HG03064 (cell line): ENCODE data around the gene NOS1AP.

Experiments used
- ATAC-seq: cut with Tn5 transposase; IDR thresholded peaks from one replicate; pipeline ENCODE4 v1.9.1; 2021; ENCODE audit warnings: low read depth; ENCODE audit not compliant: unreplicated experiment

The NOS1AP gene

DNA sequence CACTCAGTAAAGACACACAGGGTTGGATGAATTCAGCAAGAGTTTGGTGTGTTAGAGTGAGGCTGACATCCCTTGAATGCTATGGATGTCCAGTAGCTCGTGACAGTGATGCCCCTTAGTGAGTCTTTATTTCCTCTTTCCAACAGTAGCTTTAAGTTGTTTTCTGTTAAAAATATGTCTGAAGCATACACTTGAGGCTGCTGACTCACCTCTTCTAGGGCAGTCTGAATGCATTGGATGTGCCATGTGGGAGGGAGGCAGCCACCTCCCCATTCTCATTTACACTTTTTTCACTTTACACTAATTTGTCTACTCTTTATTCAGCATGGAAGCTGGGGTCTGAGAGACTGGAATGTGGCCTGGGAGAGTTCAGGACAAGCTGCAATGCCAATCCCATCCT is 17.6 kb downstream of the NOS1AP start:
- no peak for ATAC-seq

DNA sequence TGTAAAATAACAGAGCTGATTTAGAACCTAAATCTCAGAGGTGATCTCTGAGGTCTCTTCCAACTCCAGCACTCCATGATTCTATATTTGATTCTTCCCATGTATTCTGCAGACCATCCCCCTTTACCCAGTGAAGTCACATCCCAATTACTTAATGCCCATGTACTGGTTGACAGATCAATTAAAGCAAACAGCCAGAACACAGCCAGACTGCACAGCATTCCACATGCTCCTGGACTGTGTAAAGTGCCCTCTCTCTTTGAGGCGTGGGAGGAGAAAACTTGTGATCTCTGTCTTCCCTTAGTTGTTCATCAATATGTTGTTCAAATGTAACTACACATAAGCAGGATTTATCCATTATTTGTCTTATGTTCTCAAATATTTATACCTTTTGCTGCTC is 18.1 kb downstream of the NOS1AP start:
- no peak for ATAC-seq

DNA sequence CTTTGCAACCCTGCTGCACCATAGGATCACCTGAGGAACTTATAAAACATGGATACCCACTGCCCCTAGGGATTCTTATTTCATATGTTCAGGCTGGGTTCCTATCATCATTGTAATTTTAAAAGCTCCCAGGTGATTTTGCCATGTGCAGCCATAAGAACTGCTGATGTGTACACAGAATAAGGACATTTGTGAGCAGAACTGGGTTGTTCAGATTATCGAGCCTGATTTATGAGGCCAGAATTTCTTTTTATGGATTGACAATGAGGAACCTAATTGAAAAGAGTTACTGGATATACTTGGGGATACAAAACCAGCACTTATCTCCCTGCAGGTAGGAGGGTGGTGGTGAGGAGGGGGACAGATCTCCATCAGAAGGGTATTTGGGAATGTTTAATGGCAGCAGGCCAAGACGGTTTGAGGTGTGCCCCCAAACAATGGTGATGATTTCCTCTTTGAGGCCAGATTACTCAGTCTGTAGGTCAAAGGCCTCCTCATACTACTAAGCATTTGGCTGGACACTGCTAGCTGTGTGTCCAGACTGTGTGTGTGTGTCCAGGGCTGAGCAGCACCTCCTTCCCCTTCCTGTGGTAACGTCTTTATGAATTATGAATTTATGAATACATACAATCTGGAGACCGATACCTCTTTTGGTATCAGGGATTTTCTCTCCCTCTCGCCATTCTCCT is 18.9 kb downstream of the NOS1AP start:
- no peak for ATAC-seq

DNA sequence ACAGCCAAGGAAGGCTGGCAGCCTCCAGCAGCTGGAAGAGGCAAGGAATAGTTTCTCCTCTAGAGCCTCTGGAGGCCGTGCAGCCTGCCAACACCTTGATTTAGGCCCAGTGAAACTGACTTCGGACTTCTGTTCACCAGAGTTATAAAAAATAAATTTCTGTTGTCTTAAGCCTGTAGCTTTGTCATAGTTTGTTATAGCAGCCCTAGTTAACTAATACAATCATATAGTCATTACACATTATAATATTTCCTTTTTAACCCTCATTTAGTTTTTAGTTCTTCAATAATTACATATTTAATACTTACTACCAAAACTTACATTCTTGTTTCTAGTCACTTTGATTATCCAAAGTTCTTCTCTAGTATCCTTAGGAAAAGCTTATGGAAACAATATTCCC is 20.3 kb downstream of the NOS1AP start:
- no peak for ATAC-seq

DNA sequence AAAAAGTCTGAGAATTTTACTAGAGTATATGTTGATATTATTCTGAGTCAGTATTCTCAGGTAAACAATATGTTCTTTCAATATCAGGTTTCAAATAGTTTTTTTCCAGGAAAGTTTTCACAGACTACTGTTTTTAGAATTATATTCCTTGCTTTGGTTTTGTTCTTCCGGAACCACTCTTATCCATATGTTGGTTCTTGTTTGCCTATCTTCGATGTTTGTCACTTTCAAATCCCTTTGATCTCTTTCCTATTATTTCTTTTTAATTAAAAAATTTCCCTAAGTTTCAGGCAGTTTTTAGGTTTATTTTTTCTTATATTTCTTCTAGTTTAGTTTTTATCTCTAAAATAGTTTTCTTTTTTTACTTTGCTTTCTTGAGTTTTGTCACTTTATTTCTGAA is 20.9 kb downstream of the NOS1AP start:
- no peak for ATAC-seq

DNA sequence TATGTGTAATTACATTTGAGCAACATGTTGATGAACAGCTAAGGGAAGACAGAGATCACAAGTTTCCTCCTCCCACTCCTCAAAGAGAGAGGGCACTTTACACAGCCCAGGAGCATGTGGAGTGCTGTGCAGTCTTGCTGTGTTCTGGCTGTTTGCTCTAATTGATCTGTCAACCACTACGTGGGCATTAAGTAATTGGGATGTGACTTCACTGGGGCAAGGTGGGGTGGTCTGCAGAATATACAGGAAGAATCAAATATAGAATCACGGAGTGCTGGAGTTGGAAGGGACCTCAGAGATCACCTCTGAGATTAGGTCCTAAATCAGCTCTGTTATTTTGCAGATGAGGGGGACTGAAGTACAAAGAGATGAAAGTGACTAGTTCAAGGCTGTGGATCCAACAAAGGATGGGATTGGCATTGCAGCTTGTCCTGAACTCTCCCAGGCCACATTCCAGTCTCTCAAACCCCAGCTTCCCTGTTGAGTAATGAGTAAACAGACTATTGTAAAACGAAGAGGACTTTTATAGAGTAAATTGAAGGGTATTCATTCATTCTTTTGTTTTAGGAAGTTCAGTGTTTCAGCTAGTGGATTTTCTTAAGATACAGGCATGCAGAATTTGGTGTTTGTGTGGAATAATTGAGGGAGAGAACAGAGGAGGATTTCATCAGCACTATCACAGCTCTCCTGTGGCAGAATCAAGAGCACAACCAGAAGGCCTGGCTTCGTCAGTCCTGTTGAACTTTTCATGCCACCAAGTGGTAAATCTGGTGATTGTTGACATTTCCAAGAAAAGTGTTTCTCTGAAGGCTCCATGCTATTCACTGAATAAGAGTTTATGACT is 22.4 kb downstream of the NOS1AP start:
- ATAC-seq: no peak

DNA sequence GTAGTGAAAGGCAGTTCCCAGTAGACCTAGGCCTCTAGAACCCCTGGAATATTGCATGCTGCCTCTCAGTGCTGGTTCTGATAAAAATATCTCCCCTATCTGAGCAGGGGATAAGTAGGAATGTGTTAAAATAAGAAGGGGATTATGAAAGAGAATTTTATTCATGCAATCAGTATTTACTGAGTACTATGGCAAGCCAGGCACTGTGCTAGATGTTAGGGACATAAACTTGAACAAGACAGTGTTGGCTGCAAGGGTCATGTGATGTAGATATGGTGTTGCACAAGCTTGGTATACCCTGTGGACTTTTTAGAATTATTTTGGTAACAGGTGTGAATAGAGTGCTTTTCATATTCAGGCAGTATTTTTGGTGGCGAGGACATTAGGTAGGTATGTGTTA is 23.6 kb downstream of the NOS1AP start:
- no peak for ATAC-seq

DNA sequence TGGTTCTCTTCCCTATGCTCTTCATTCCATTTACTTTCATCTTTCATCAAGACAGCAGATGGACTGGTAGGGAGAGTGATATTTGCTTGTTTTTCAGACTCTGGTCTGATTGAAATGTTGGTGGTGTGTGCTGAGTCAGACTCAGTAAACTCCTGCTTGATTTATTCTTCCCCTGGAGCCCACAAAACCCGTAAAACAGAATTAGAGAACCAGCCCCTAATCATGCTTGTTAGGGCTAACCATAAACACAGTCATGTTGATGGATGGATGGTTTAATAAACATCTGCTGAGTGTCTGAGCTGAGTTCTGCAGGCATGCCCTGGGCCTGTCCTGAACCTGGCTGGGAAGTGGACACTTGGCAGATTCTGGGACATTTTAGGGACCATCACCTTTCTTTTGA is 24.8 kb downstream of the NOS1AP start:
- ATAC-seq: no peak

DNA sequence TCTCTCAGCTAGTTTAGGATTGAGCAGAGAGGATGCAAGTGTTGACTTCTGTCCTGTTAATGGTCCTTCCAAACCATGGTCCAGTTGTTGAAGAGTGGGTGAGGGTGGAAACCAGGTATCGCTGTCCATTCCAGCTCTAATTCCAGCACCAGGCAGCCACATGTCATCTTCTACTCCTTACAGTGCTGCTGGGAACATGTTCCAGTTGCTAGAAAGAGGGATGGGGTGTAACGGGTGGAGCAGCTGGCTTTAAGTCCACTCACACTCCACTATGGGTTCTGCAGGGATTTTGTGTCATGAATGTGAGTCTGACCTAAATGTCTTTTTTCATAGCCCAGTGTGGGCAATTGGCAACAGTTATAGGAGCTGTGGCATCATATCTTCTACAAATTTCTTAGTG is 25.2 kb downstream of the NOS1AP start:
- no peak for ATAC-seq

DNA sequence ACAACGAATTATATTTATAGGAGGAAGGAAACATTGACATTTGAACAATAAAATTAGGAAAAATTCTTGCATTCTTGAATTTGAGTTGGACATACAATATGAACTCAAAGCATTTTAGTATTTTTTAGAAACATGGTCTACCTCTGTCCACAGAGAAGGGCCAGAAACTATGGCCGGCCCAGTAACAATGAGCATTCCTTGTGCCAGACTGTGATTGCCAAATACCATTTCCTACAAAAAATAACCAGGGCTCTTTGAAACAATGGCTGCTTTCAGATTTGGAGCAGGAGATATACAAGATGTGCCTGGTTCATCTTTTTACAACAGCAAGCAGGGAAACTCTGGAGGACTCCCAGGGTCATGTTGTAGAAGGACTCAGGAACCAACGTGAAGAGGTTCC is 38.4 kb downstream of the NOS1AP start:
- no peak for ATAC-seq

DNA sequence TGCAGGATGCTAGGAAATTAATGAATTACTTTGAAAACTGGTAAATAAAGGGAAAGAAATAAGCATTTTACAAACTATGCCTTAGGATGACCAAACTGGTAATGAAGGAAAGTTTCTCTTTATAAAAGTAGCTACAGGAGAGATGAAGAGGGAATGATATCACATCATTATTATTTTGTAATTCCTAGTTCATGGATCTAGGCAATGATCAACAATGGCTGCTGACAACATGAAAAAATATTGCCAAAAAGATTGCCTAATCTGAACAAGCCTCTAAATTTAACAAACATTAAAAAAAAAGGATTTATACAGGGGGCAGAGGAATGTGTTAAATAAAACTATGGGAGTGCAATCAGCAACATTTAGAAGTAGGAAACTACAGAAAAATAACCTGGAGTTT is 38.9 kb downstream of the NOS1AP start:
- no peak for ATAC-seq

DNA sequence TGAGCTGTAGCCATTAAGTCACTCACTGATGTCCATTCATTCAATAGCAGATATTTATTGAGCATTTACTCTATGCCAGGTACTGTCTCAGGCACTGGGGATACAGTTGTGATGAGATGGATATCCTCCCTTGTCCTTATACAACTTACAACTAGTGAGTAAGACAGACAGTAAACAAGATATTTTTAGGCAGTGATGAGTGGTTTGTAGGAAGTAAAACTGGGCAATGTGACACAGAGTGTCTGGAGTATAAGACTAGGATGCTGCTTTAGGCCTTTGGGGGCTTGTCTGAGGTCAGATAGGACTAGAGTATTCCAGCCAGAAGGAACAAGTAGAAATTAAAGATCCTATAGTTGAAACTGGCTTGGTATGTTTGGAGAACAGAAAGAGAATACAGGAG is 41.4 kb downstream of the NOS1AP start:
- no peak for ATAC-seq

DNA sequence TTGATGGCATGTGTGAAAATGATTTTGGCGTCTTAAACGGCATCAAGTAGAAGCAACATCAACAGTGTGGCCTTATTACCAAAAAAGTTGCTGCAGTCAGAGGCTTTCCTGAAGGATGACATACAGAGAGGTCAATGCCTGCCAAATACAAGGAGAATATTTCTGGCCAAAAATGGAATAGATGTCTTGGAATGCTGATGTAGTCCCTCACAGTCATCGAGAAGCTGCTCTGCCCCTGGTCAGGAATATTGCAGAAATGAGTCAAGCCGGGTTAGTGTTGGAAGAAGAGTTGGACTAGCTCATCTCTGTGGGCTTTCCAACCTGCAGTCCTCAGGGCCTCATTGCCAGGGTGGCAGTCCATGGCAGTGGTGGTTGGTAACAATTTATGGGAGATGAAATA is 42.1 kb downstream of the NOS1AP start:
- ATAC-seq: no peak

DNA sequence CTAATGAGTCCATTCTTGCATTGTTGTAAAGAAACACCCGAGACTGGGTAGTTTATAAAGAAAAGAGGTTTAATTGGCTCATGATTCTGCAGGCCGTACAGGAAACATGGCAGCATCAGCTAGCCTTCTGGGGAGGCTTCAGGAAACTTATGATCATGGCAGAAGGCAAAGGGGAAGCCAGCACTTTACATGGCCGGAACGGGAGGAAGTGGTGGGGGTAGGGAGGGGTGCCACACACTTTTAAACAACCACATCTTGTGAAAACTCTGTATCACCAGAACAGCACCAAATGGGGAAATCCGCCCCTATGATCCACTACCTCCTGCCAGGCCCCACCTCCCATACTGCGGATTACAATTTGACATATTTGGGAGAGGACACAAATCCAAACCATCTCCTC is 43.9 kb downstream of the NOS1AP start:
- no peak for ATAC-seq

DNA sequence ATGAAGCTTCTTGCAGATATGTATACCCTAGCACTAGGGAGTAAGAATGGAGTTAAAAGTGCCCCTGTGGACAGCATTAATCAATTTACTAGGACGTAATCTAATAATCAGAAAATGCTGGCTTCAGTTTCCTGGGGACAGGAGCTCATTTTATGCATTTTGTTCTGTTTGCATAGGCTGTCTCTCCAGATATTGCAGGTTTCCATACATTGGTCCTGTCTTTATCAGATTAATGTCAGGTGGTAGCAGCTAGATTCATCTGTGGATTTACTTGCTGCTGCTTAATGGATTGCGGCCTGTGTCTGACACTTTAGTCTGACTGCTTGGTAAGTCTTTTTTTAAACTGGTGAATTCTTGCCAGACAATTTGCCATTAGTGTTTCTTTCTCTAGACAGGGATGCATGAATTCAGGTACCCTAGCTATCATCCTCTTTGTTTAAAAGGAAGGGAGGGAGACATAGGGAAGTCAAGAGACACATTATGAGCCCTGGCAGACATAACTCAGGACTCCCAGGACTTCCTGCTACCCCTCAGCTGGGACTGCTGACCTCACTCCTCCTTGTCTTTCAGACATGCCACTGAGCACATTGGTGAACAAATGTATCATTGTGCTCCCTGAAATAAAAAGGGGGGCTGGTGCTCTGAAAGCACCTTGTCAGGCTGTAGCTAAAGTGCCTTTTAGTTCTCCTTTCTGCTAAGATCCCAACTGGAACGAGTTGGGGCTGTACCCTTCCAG is 47.7 kb downstream of the NOS1AP start:
- no peak for ATAC-seq

DNA sequence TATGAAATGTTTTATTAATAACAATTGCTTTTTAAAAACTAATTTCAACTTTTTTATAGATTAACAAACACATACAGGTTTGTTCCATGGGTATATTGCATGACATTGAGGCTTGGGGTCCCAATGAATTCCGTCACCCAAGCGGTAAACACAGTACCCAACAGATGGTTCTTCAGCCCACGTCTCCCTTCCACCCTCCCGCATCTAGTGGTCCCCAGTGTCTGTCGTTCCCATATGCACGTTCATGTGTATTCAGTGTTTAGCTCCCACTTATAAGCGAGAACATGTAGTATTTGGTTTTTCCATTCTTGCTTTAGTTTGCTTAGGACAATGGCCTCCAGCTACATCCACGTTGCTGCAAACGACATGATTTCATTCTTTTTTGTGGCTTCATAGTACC is 48.6 kb downstream of the NOS1AP start:
- no peak for ATAC-seq

DNA sequence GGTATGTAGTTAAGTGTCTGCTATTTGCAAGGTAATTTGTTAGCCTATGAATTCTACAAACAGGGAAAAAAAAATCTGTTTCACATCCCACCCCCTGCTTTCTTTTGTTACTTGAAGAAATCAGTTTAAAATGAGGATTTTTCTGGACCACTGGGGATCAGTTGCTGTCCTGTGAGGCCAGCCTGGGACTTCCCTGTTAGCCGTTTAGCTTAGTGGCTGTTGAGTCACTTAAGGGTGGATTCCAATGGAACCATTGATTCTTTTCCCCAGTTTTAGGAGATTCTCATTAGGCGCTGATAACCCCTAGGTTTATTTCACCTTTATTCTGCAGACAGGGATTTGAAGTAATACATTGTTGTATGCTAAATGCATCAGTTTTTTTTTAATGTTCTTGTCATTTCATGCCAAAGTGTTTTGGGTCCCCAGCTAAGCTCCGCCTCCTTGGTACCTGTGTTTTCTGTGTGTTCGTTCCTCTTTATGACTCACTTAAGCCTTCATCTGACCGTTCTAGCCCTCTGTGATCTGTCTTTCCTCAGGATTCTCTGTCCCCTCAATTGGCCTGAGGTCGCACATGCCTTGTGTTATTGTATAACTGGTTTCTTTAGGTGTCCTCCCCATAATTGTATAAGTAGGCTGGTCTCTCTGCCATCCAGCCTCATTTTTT is 59.3 kb downstream of the NOS1AP start:
- no peak for ATAC-seq

DNA sequence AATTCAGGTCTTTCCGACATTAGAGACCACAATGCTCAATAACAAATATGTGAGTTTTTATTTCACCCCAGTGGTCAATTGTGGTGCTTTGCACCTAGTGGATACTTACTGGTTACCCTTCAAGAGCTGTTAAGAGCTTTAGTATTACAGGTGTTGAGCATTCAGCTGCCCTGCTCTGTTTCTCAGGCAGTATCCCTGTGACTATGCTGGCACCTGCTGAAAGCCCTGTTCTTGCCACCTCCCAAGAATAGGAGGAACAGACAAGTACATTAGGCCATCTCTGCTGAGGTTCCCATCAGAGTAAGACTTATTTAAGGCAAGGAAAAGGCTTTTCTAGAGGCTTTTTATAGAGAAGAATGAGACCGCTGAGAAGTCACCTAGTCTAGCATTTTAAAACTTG is 60.8 kb downstream of the NOS1AP start:
- no peak for ATAC-seq

DNA sequence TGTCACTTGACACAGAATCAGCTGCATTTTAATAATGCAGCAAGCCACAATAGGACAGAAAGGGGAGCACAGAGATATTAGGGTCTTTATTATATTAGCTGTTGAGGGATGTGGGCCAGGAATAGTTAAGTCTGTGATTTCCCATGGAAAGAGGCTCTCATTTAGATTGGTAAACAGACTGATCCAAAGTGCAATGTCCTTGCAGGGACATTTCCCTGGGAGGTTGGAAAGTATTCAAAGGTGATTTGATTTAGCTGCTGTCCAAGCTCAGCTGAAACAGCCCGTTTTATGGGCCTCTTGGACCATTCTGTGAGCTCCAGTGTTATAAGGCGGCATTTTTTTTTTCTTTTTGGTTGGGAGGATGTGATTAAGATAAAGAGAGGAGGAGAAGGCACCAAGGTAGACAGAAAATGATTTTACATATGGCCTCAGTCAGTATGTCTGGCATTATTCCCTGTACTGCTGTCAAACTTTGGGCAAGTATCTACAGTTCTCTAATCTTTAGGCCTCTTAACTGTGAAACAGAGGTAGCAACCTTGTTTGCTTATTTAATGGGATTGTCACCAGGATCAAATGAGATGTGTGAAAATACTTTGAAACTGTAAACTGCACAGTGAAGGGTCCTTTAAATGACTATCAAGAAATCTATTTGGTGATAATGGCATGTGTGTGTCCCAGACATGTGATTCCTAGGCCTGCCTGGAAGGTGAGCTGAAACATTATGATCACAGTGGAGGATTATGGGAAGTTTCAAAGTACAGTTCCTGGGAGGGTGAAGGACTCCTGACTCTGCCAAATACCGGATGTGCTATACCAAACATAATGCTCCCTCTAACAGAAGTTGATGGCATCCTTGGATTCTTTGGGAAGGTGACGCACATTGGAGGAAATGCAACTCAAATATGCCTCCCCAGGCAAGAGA is 62.2 kb downstream of the NOS1AP start:
- ATAC-seq: no peak

DNA sequence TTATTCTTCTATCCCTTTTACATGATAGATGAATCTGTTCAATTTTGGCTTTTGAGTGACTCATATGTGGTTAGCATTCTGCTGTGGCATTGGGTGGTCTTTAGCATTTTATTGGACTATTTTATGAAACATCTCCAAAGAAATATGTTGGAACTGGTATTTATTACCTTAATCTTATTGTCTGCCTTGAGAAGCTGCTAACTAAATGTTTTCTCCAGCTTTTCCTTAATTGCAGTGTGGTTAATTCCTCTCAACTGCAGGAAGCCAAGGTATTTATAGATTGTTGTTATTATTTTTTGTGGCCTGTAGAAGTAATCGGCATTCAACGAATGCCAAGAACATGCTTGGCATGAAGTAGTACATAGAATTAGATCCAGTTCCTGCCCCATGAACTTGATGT is 64.1 kb downstream of the NOS1AP start:
- no peak for ATAC-seq
